ENCODE results near the gene LONP1.

Gene LONP1

GRCh38 chr19:5642204-5642603 is 77.7 kb downstream of the LONP1 start:
- no peak for DNase-seq

Data from stimulated activated CD4-positive, alpha-beta T cell treated with anti-CD3 and anti-CD28 coated beads, Interleukin-4, amount 100 ng/mL, for 24 hours (primary cell).